ENCODE data around the gene AZU1. TPM values are rescaled to one million over a fixed set of nuclear protein-coding genes. Genes with fewer than 3 reads are reported as not detected.

The AZU1 gene
- total and polyA plus RNA-seq, 2 of the 8 experiments (the other 6 are each of a cell fraction or from before 2014, with no cell fraction given) = 0.80 to 1.3 TPM

- no peak overlapping the region for H3K27ac ChIP-seq (ENCODE audit: low read depth, low read length)
- FAIRE-seq = no peak
- CTCF ChIA-PET (ENCODE audit: partially characterized antibody) = interaction anchor here (0.6 to 1.7 kb wide), 6 partner anchors 7 to 810 kb away, joined by 3 to 4 read pairs (median 3); no protein-coding TSS in a partner anchor
- TF ChIP-seq TCF12 (IDR thresholded peaks at IDR 0.05; ENCODE audit: low read depth, low read length) = no peak
- no peak for TF ChIP-seq SIX5 (IDR thresholded peaks at IDR 0.05; ENCODE audit: low read depth, low read length)
- no peak for TF ChIP-seq BACH1 (IDR thresholded peaks at IDR 0.05; ENCODE audit: low read length)
- no peak for TF ChIP-seq YY1 (IDR thresholded peaks at IDR 0.05; ENCODE audit: low read depth, low read length)
- TF ChIP-seq SIRT6 (IDR thresholded peaks at IDR 0.05; ENCODE audit: low read length) = no peak
- TF ChIP-seq TAF7 (optimal IDR thresholded peaks at IDR 0.05; ENCODE audit: borderline replicate concordance, low read depth, low read length) = no peak
Measured at GRCh38 chr19:831407-832369, 4.1 kb downstream of the AZU1 start.

More at GRCh38 chr19:831407-832369, 4.1 kb downstream of the AZU1 start:
- H3K56ac ChIP-seq (replicated peaks; ENCODE audit: insufficient read length, low read depth, low read length) = no peak overlapping the region
- 87% methylated on average over 22 of the region's 38 CpGs; no CpG with 5 or more reads in 1 of the 2 experiments for WGBS, 2 experiments (ENCODE audit: extremely low coverage in 1 of 2, insufficient coverage in 1 of 2, insufficient read length in 1 of 2, insufficient replicate concordance in 2 of 2, low coverage in 1 of 2, low lambda C conversion rate in 2 of 2, missing lambda C conversion rate in 1 of 2)
- H3K23ac ChIP-seq (ENCODE audit: insufficient read length) = no peak overlapping the region
- no peak overlapping the region for H4K5ac ChIP-seq (ENCODE audit: insufficient read length, low read depth, low read length)
- H3K27me3 ChIP-seq (replicated peaks in 1 of 4; ENCODE audit: control insufficient read depth in 3 of 4, extremely low read depth in 1 of 4, insufficient read depth in 3 of 4, low read length in 3 of 4) = no peaks in the 10 kb centered on the region
- no peak overlapping the region for H3K14ac ChIP-seq (ENCODE audit: insufficient read length)
- no peak overlapping the region for H2BK120ac ChIP-seq (replicated peaks; ENCODE audit: low read depth, low read length)
- POLR2A ChIA-PET (ENCODE audit: partially characterized antibody) = interaction anchor here (1.1 to 1.8 kb wide), 3 partner anchors 12 to 19 kb away, joined by 3 to 4 read pairs (median 4); no protein-coding TSS in a partner anchor
- H4K20me1 ChIP-seq (replicated peaks in 1 of 2; ENCODE audit: control insufficient read depth in 1 of 2, insufficient read depth in 2 of 2, low read length in 2 of 2) = no peaks in the 10 kb centered on the region
- H2BK15ac ChIP-seq (ENCODE audit: low read length) = no peak overlapping the region
- no peak overlapping the region for H2BK12ac ChIP-seq (ENCODE audit: low read depth, low read length)
- no peak for DNase-seq (ENCODE audit: low read depth in 1 of 2, low spot score in 2 of 2)
- no peak overlapping the region for H3K4me3 ChIP-seq (ENCODE audit: extremely low read depth in 1 of 4, insufficient read depth in 2 of 4, low read depth in 3 of 4, low read length in 4 of 4)
- no peaks in the 10 kb centered on the region for H3K23me2 ChIP-seq (ENCODE audit: low read depth, low read length)
- no peak overlapping the region for H3K4ac ChIP-seq (replicated peaks; ENCODE audit: insufficient read length, low read depth, low read length)
- H2AK5ac ChIP-seq (ENCODE audit: low read depth, low read length) = no peak overlapping the region
- H3K9ac ChIP-seq (replicated peaks in 1 of 4; ENCODE audit: extremely low read depth in 1 of 4, low read depth in 3 of 4, low read length in 3 of 4) = no peak overlapping the region
- H4K91ac ChIP-seq (replicated peaks; ENCODE audit: insufficient read length, low read length) = no peak overlapping the region
- H3K79me1 ChIP-seq (ENCODE audit: low read depth, low read length) = no peaks in the 10 kb centered on the region
- H3K4me1 ChIP-seq (replicated peaks in 1 of 4; ENCODE audit: control insufficient read depth in 3 of 4, insufficient read depth in 4 of 4, low read length in 3 of 4) = no peaks in the 10 kb centered on the region
- no peaks in the 10 kb centered on the region for H3K79me2 ChIP-seq (ENCODE audit: control insufficient read depth in 1 of 2, insufficient read depth in 2 of 2, low read length in 2 of 2)
- no peaks in the 10 kb centered on the region for H3K36me3 ChIP-seq (ENCODE audit: control insufficient read depth in 2 of 4, insufficient read depth in 4 of 4, low read length in 3 of 4)
- no peak overlapping the region for H3K4me2 ChIP-seq (ENCODE audit: insufficient read depth in 1 of 2, low read depth in 2 of 2, low read length in 2 of 2)
- H3K18ac ChIP-seq (ENCODE audit: extremely low read depth, low read length) = no peak overlapping the region
- H2BK20ac ChIP-seq (ENCODE audit: low read length) = no peak overlapping the region
- H3K9me3 ChIP-seq (ENCODE audit: insufficient read depth in 2 of 2, low read depth in 1 of 2, low read length in 1 of 2) = no peaks in the 10 kb centered on the region
- H4K8ac ChIP-seq (ENCODE audit: extremely low read depth, insufficient read depth, low read length) = 0 out of 2 replicates have a peak overlapping the region, but pooled peaks have one; percentile 51
- no peak overlapping the region for H2AFZ ChIP-seq (ENCODE audit: low read length)
- no peak overlapping the region for H2BK5ac ChIP-seq (ENCODE audit: low read depth, low read length)
